ENCODE measurements around the gene DALRD3.

DALRD3 gene, protein sequence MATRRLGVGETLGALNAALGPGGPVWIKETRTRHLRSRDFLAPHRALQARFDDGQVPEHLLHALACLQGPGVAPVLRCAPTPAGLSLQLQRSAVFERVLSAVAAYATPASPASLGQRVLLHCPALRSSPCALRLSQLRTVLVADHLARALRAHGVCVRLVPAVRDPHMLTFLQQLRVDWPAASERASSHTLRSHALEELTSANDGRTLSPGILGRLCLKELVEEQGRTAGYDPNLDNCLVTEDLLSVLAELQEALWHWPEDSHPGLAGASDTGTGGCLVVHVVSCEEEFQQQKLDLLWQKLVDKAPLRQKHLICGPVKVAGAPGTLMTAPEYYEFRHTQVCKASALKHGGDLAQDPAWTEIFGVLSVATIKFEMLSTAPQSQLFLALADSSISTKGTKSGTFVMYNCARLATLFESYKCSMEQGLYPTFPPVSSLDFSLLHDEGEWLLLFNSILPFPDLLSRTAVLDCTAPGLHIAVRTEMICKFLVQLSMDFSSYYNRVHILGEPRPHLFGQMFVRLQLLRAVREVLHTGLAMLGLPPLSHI

DNA sequence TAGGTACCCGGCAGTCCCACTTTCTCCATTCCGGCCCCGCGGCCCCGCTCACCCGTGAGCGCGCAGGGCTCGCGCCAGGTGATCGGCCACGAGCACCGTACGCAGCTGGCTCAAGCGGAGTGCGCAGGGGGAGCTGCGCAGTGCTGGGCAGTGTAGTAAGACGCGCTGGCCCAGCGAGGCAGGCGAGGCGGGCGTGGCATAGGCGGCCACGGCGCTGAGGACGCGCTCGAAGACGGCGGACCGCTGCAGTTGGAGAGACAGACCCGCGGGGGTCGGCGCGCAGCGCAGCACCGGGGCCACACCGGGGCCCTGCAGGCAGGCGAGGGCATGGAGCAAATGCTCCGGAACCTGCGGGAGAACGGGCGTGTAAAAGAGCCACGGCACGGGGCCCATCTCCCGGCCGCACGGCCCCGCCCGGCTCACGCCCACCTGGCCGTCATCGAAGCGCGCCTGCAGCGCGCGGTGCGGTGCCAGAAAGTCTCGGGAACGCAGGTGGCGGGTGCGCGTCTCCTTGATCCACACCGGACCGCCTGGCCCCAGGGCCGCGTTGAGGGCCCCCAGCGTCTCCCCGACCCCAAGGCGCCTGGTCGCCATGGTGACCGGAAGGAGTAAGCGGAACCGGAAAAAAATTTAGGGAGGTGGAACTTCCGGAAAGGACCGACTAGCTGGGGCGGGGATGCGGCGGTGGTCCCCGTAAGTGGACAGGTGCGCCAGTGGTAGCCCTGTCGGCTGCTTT, at the start of gene DALRD3:
DALRD3 (minus strand) TSS at position 610 of the 736 bp plus-strand sequence; CDS start at position 594, 16 bp downstream.
- peaks cover 46 to 50% of the 10 kb centered on the region in 2 experiments for H3K4me1 ChIP-seq (ENCODE audit: control insufficient read depth in 1 of 2, insufficient read depth in 1 of 2, low read depth in 1 of 2, low read length in 1 of 2)
- H3K36me3 ChIP-seq = peaks cover 23% of the 10 kb centered on the region
- TF ChIP-seq, protein P1, sequence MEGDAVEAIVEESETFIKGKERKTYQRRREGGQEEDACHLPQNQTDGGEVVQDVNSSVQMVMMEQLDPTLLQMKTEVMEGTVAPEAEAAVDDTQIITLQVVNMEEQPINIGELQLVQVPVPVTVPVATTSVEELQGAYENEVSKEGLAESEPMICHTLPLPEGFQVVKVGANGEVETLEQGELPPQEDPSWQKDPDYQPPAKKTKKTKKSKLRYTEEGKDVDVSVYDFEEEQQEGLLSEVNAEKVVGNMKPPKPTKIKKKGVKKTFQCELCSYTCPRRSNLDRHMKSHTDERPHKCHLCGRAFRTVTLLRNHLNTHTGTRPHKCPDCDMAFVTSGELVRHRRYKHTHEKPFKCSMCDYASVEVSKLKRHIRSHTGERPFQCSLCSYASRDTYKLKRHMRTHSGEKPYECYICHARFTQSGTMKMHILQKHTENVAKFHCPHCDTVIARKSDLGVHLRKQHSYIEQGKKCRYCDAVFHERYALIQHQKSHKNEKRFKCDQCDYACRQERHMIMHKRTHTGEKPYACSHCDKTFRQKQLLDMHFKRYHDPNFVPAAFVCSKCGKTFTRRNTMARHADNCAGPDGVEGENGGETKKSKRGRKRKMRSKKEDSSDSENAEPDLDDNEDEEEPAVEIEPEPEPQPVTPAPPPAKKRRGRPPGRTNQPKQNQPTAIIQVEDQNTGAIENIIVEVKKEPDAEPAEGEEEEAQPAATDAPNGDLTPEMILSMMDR (IDR thresholded peaks at IDR 0.05) = no peak
- no peaks in the 10 kb centered on the region for H3K27me3 ChIP-seq
- H3K4me3 ChIP-seq (ENCODE audit: low read depth in 1 of 2, low read length in 1 of 2) = peak within 1 kb of the TSS; percentile 97 to 99
- no peaks in the 10 kb centered on the region for H3K9me3 ChIP-seq
- H3K27ac ChIP-seq = peak within 1 kb of the TSS; percentile 99

DNA sequence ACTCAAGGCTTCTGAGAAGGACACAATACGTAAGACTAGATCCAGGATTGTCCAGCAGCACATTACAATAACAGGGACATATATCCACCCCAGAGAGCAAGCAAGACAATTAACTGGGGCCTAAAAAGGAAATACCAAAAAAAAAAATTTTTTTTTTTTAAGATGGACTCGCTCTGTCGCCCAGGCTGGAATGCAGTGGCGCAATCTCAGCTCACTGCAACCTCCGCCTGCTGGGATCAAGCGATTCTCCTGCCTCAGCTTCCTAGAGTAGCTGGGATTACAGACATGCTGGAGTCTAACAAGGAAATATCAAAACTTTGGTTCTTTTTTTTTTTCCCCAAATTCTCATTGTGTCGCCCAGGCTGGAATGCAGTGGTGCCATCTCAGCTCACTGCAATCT, 39.6 kb upstream of the DALRD3 start:
- Histone ChIP-seq H3K27ac (no peak overlapping the region), H3K27me3 (no peaks in the 10 kb centered on the region), H3K4me1 (ENCODE audit: control insufficient read depth in 1 of 2, insufficient read depth in 1 of 2, low read depth in 1 of 2, low read length in 1 of 2) (peaks cover 7 to 8% of the 10 kb centered on the region in 2 experiments), H3K9me3 (no peaks in the 10 kb centered on the region), H3K4me3 (ENCODE audit: low read depth in 1 of 2, low read length in 1 of 2) (no peak overlapping the region), H3K36me3 (peaks cover 43% of the 10 kb centered on the region)
- TF ChIP-seq, protein P1 (IDR thresholded peaks at IDR 0.05) = no peak

DNA sequence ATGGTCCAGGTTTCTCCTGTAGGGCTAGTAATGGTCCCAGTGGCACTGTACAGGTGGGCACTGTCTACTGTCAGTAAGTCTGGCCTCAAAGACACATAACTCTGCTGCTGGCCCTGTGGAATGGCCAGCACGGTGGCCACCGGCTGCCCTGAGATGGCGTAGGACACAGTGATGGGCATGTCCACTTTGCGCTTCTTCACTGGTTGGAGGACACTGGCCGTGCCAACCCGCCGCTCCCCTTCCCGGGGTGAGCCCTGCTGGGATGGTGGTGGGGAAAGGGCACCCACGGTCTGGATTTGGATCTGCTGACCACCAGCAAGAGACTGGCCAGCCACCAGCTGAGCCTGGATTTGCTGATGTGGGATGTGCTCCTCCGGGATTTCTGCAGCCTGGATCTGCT, 38.9 kb upstream of the DALRD3 start:
- no peak overlapping the region for H3K27ac ChIP-seq
- no peaks in the 10 kb centered on the region for H3K27me3 ChIP-seq
- H3K36me3 ChIP-seq = peaks cover 46% of the 10 kb centered on the region
- H3K4me3 ChIP-seq (ENCODE audit: low read depth in 1 of 2, low read length in 1 of 2) = no peak overlapping the region
- H3K9me3 ChIP-seq = no peaks in the 10 kb centered on the region
- H3K4me1 ChIP-seq (ENCODE audit: control insufficient read depth in 1 of 2, insufficient read depth in 1 of 2, low read depth in 1 of 2, low read length in 1 of 2) = peaks cover 7 to 8% of the 10 kb centered on the region in 2 experiments
- TF ChIP-seq, protein P1 (IDR thresholded peaks at IDR 0.05) = no peak

DNA sequence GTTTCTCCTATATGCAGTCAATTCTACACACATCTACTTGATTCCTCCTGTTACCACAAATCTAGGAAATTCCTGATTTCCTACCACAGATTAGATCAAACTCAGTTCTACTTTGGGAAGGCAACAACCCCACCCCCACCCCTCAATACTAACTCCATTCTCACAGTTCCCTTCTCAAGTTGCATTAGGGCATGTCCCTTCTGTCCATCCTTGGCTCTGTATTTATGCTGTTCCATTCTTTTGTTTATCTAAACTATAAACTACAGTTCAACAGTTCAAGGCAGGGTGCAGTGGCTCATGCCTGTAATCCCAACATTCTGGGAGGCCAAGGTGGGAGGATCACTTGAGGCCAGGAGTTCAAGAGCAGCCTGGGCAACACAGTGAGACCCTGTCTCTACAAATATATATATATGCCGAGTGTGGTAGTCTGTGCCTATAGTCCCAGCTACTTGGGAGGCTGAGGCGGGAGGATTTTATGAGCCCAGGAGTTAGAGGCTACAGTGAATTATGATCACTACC, 36.0 kb upstream of the DALRD3 start:
- Histone ChIP-seq H3K36me3 (peaks cover 53% of the 10 kb centered on the region), H3K27me3 (no peaks in the 10 kb centered on the region), H3K4me1 (ENCODE audit: control insufficient read depth in 1 of 2, insufficient read depth in 1 of 2, low read depth in 1 of 2, low read length in 1 of 2) (peaks cover 7 to 8% of the 10 kb centered on the region in 2 experiments), H3K4me3 (ENCODE audit: low read depth in 1 of 2, low read length in 1 of 2) (no peak overlapping the region), H3K9me3 (no peaks in the 10 kb centered on the region), H3K27ac (no peak overlapping the region)
- TF ChIP-seq, protein P1 (IDR thresholded peaks at IDR 0.05) = no peak

DNA sequence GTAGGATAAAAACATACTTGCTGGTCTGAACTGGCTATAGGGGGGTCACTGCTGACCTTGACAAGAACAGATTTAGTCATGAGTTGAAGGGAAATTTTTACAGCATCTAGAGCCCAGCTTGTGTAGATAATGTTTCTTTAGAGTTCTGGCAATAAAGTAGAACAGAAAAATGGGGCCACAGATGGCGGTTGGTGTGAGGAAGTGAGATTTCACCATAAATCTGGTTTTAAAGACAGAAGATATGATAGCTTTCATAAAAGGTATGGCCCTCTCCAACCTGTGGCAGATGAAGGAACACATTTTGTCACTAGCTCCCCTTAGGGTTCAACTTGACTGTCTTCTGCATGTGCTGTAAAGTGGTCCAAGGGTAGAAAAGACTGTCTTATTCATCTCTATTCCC, 35.2 kb upstream of the DALRD3 start:
- Histone ChIP-seq H3K9me3 (no peaks in the 10 kb centered on the region), H3K4me1 (ENCODE audit: control insufficient read depth in 1 of 2, insufficient read depth in 1 of 2, low read depth in 1 of 2, low read length in 1 of 2) (peaks cover 7 to 8% of the 10 kb centered on the region in 2 experiments), H3K27me3 (no peaks in the 10 kb centered on the region), H3K27ac (no peak overlapping the region), H3K36me3 (peaks cover 53% of the 10 kb centered on the region), H3K4me3 (ENCODE audit: low read depth in 1 of 2, low read length in 1 of 2) (no peak overlapping the region)
- TF ChIP-seq, protein P1 (IDR thresholded peaks at IDR 0.05) = no peak
